ENCODE results near the gene G3BP2. TPM values are rescaled to one million over a fixed set of nuclear protein-coding genes. Genes with fewer than 3 reads are reported as not detected.
A peak's percentile ranks its signal among the peaks of the same experiment; 100 is the strongest.

Gene G3BP2
- total and polyA plus RNA-seq, 2 of the 13 experiments (the other 11 are each of a cell fraction or from before 2014, with no cell fraction given) = 51.7 to 179 TPM

- no peak for TF ChIP-seq AFF4 (CRISPR knock-in tag; IDR thresholded peaks at IDR 0.05)
- TF ChIP-seq KLF16 (CRISPR knock-in tag; IDR thresholded peaks at IDR 0.05) = peak in 1 of 2 experiments; percentile 40; a peak in 2 of 4 replicates
- TF ChIP-seq ZNF607 (CRISPR knock-in tag; IDR thresholded peaks at IDR 0.05; ENCODE audit: borderline replicate concordance) = peak; percentile 93
- TF ChIP-seq KDM4B (CRISPR knock-in tag; IDR thresholded peaks at IDR 0.05) = no peak
- TF ChIP-seq ZNF263 (CRISPR knock-in tag; IDR thresholded peaks at IDR 0.05) = no peak
- TF ChIP-seq ZNF660 (CRISPR knock-in tag; IDR thresholded peaks at IDR 0.05; ENCODE audit: borderline replicate concordance, low read depth) = no peak
- TF ChIP-seq ZNF775 (CRISPR knock-in tag; IDR thresholded peaks at IDR 0.05; ENCODE audit: borderline replicate concordance) = no peak
- peak; percentile 18 for TF ChIP-seq HOXD1 (CRISPR knock-in tag; IDR thresholded peaks at IDR 0.05)
- TF ChIP-seq RELA (CRISPR knock-in tag; IDR thresholded peaks at IDR 0.05) = peak; percentile 40; the same call in 1 of the 2 replicates
- no peak; the same call in 1 of the 2 replicates for TF ChIP-seq ZFP41 (CRISPR knock-in tag; IDR thresholded peaks at IDR 0.05; ENCODE audit: borderline replicate concordance)
- TF ChIP-seq ZBTB8A (CRISPR knock-in tag; IDR thresholded peaks at IDR 0.05; ENCODE audit: borderline replicate concordance, low read depth) = peak; percentile 48; the same call in 1 of the 2 replicates
- TF ChIP-seq SNAPC2 (CRISPR knock-in tag; IDR thresholded peaks at IDR 0.05) = no peak
- TF ChIP-seq ZNF678 (CRISPR knock-in tag; IDR thresholded peaks at IDR 0.05) = no peak
- no peak for TF ChIP-seq ZFP1 (CRISPR knock-in tag; IDR thresholded peaks at IDR 0.05)
- TF ChIP-seq HNRNPUL1 (IDR thresholded peaks at IDR 0.05; ENCODE audit: low read depth, low read length) = no peak
- TF ChIP-seq EHMT2 (IDR thresholded peaks at IDR 0.05; ENCODE audit: borderline replicate concordance, low read depth, low read length) = no peak
- TF ChIP-seq ZNF282 (IDR thresholded peaks at IDR 0.05; ENCODE audit: partially characterized antibody) = no peak
- TF ChIP-seq ASH2L (IDR thresholded peaks at IDR 0.05; ENCODE audit: insufficient read length, low read depth, low read length) = peak; percentile 80
- 0 out of 2 replicates have a peak, but pooled peaks have one; percentile 28 for TF ChIP-seq ATF3 (CRISPR knock-in tag; IDR thresholded peaks at IDR 0.05)
- TF ChIP-seq, protein P1, sequence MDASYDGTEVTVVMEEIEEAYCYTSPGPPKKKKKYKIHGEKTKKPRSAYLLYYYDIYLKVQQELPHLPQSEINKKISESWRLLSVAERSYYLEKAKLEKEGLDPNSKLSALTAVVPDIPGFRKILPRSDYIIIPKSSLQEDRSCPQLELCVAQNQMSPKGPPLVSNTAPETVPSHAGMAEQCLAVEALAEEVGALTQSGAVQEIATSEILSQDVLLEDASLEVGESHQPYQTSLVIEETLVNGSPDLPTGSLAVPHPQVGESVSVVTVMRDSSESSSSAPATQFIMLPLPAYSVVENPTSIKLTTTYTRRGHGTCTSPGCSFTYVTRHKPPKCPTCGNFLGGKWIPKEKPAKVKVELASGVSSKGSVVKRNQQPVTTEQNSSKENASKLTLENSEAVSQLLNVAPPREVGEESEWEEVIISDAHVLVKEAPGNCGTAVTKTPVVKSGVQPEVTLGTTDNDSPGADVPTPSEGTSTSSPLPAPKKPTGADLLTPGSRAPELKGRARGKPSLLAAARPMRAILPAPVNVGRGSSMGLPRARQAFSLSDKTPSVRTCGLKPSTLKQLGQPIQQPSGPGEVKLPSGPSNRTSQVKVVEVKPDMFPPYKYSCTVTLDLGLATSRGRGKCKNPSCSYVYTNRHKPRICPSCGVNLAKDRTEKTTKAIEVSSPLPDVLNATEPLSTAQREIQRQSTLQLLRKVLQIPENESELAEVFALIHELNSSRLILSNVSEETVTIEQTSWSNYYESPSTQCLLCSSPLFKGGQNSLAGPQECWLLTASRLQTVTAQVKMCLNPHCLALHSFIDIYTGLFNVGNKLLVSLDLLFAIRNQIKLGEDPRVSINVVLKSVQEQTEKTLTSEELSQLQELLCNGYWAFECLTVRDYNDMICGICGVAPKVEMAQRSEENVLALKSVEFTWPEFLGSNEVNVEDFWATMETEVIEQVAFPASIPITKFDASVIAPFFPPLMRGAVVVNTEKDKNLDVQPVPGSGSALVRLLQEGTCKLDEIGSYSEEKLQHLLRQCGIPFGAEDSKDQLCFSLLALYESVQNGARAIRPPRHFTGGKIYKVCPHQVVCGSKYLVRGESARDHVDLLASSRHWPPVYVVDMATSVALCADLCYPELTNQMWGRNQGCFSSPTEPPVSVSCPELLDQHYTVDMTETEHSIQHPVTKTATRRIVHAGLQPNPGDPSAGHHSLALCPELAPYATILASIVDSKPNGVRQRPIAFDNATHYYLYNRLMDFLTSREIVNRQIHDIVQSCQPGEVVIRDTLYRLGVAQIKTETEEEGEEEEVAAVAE (CRISPR knock-in tag; IDR thresholded peaks at IDR 0.05; ENCODE audit: borderline replicate concordance) = no peak
- TF ChIP-seq ZNF782 (CRISPR knock-in tag; IDR thresholded peaks at IDR 0.05; ENCODE audit: borderline replicate concordance) = no peak
These were observed at the start of gene G3BP2 (continued) for GRCh38 chr4:75673027-75673958.

All from HepG2 (cell line).